OCI-M2 (cell line): Measurements from ENCODE around the gene GSC.
"Not testable (repeated sequence)": the region's sequence is repeated elsewhere in the genome, so short reads cannot be mapped to it uniquely, and the experiment has no call there.

Experiments used
- DNase-seq: peaks from one replicate; lab custom pipeline; 2025; ENCODE audit not compliant: unreplicated experiment; lab: John Stamatoyannopoulos, UW

GSC gene

DNA sequence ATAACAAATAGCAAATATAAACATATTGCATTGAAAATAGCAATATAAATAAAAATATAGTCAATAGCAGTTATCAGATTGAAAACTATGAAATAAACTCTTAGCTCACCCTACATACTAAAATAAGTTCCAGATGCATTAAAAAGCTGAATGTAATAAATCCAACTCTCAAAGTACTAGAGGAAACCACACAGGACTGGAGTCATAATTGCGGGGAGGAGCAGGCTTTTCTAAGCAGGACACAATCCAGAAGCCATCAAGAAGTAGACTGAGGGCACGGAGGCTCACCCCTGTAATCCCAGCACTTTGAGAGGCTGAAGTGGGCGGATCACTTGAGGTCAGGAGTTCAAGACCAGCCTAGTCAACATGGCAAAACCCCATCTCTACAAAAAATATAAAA, 22.2 kb downstream of the GSC start:
- no peak for DNase-seq

DNA sequence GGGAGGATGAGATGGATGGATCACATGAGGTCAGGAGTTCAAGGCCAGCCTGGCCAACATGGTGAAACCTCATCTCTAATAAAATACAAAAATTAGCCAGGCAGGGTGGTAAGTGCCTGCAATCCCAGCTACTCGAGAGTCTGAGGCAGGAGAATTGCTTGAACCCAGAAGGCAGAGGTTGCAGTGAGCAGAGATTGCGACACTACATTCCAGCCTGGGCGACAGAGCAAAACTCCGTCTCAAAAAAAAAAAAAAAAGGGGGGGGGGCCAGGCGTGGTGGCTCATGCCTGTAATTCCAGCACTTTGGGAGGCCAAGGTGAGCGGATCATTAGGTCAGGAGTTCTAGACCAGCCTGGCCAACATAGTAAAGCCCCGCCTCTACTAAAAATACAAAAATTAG, 22.8 kb downstream of the GSC start:
- DNase-seq, result not testable (repeated sequence)

DNA sequence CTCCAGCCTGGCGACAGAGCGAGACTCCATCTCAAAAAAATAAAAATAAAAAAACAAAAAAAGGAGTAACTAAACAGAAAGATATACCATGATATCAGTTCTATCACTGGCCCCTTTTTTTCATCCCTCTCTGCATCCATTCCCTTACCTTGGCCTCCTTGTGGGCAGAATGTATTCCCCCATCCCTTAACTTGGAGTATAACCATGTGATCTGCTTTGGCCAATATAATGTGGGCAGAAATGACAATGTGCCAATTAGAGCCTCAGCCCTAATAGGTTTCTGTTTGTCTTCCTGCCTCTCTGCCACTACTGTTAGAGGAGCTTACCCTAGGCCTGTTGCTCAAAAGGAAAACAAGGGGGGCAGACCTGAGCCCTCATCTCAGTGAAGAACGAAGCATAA, 23.8 kb downstream of the GSC start:
- DNase-seq, result no peak

DNA sequence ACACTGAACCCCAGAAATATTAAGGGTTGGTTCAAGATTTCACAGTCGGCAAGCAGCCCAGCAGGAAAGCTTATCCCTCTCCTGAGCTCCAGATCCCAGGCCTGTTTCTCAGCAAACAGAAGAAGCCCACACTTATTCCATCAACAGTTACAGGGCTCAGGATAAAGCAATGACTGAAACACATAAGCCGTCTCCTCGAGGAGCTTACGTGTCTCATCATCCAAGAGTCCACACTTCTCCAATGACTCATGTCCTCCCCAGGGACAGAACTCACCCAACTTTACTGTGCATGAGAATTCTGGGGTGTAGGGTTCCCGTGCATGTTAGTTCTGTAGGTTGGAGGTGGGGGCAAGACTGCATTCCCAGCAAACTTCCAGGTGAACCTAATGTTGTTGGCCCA, 31.2 kb downstream of the GSC start:
- DNase-seq, result no peak

DNA sequence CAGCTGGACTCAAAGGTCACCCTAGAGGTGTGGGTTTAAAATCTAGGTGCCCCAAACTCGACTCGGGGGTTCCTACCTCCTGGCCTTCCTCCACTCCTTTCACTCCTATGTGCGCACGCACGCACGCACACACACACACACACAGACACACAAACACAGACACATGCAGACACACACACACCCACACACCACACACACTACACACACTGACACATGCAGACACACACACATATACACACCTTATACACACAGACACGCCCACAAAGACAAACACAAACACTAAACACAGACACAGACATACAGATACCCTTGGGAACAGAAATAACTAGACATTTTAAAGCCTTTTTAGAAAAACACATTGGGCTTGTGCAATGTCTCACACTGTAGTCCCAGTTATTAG, 31.8 kb downstream of the GSC start:
- DNase-seq, result no peak

DNA sequence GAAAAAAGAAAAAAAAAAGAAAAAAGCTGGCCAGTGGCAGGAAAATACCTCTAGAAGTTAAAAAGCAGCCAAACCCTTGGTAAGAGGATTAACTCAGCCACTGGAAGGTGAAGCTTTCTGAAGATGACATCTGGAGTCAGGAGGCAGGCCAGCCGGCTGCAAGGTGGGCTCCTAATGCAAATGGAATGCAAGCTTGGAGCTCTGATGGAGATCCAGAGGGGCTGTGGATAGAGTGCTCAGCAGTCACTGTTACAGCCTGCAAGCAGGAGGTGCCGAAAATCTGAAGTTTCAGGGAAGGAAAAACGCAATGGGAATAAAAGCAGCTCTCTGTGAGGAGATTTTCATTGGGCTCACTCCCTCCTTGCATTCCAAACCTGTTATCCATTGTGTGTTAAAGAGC, 41.0 kb downstream of the GSC start:
- no peak for DNase-seq

DNA sequence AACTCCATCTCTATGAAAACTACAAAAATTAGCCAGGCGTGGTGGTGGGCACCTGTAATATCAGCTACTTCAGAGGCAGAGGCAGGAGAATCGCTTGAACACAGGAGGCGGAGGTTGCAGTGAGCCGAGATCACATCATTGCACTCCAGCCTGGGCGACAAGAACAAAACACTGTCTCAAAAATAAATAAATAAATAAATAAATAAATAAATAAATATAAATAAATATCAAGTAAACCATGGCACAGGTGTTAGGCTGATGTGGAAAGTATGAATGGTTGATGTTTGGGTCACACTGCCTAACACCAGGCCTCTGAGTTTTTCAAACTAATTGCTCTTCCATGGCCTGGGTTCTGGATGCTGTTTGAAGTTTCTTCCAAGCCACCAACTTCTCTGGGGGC, 41.5 kb downstream of the GSC start:
- DNase-seq, result not testable (repeated sequence)

DNA sequence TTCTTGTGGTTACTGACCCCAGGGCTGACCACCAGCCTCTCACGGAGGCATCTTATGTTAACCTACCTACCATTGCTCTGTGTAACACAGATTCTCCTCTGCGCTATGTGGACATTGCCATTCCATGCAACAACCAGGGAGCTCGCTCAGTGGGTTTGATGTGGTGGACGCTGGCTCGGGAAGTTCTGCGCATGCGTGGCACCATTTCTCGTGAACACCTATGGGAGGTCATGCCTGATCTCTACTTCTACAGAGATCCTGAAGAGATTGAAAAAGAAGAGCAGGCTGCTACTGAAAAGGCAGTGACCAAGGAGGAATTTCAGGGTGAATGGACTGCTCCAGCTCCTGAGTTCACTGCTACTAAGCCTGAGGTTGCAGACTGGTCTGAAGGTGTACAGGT, 43.3 kb downstream of the GSC start:
- not testable (repeated sequence) for DNase-seq

DNA sequence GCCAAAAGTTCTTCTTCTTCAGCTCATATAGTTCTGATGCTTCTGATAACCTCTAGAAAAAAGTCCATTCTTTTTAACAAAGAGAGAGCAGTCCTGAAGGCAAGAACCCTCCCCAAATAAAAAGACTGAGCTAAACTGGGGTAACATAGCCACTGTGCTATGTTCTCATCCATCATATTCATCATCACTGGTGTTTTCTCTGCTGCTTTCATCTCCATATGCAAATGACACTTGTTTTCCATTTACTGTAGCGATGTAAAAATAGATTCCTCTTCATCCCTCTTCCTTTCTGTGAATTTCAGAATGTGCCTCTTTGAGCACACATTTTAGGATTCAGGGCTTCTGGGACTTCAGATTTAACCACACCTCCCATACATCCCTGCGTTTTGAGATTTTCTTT, 44.9 kb downstream of the GSC start:
- DNase-seq, result no peak

DNA sequence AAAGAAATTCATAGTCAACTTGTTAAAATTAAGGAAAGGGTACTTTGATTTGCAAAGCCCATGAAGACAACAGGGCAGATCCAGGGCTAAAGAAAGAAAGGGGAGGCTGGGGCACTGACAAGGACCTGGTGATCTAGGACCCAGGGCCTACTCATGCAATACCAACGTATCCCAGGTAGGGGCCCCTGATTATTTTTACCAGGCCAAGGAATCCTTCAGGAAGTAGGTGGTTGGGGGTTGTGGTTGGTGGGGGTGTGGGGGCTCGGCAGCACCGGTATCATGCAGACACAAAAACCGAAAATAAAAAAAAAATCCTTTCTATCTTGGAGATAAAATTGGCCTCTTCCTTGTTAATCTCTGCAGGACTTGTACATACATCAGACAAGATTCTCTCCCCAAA, 47.5 kb downstream of the GSC start:
- no peak for DNase-seq
